Epithelial cell of esophagus (primary cell): ENCODE measurements around the gene ATP11A.
"Not testable (repeated sequence)": the region's sequence is repeated elsewhere in the genome, so short reads cannot be mapped to it uniquely, and the experiment has no call there.

ENCODE experiments used
- DNase-seq: peaks from one replicate; pipeline ENCODE4 v3.0.0; 2010; ENCODE audit warnings: low read depth
- H3K4me3 ChIP-seq: 2 replicates; pipeline ENCODE4 v1.5.1; 2011; ENCODE audit warnings: mild to moderate bottlenecking, low read length, control low read depth
- CTCF ChIP-seq: IDR thresholded peaks from 2 replicates; pipeline ENCODE4 v1.5.1; 2011; ENCODE audit warnings: low read depth, mild to moderate bottlenecking, low read length, control low read depth, inconsistent platforms; ENCODE audit not compliant: insufficient read depth; ENCODE audit errors: missing control alignments

Gene ATP11A

DNA sequence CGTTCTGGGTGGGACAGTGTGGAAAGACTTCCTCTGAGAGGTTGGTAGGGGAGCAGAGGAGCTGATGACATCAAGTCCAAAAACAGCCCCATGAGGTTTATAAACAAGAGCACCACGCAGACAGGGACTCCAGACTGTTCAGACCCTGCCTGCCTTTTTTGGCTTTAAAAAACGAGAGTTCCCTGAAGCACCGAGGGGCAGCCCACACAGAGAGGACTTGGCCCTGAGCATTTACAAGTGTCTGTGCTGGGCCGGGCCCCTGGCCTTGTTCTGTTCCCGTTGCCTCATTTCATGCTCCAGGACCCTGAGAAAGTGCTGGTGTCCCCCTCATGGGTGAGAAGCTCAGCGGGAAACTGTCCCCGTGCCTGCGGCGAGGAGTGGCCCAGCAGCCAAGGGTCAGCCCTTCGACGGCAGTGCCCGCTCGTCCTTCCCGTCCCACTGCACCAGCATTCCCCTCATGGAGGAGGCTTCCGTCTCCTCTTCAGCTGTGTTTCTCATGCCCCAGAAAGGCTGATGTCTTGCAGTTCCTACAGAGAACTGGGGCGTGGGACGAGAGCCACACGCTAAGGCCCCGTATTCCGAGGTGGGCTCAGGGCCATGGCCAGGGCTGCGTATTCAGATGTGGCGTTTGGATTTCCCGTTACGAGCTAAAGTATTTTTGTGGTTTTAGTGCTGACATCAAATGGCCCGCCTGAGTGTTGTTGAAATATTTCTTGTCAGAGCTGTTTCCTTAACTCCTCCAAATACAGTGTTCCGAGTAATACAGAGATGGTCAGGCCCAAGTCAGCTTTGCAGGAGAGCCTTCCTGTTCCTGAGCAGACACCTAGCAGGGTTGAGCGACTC is 93.5 kb downstream of the ATP11A start:
- no peak overlapping the region for H3K4me3 ChIP-seq
- TF ChIP-seq CTCF: no peak
- no peak for DNase-seq

DNA sequence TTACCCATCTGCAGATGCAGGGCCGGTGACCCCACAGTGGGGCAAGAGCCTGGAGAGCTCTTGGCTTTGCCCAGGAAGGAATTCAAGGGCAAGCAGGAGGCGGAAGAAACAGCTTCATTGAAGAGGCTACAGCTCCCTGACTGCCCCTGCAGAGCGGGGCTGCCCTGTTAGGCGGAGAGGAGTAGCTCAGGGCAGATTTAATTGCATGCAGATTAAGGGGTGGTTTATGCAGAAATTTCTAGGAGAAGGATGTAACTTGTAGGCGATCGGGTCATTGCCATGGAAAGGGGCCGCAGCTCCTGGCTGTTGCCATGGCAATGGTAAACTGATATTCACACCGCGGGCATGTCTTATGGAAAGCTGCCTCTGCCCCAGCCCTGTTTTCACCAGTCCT is 94.1 kb downstream of the ATP11A start:
- TF ChIP-seq CTCF: no peak
- no peak overlapping the region for H3K4me3 ChIP-seq
- DNase-seq: no peak

GRCh38 chr13:112784811-112785482 is 95.1 kb downstream of the ATP11A start:
- H3K4me3 ChIP-seq: no peak overlapping the region
- no peak for TF ChIP-seq CTCF
- no peak for DNase-seq

DNA sequence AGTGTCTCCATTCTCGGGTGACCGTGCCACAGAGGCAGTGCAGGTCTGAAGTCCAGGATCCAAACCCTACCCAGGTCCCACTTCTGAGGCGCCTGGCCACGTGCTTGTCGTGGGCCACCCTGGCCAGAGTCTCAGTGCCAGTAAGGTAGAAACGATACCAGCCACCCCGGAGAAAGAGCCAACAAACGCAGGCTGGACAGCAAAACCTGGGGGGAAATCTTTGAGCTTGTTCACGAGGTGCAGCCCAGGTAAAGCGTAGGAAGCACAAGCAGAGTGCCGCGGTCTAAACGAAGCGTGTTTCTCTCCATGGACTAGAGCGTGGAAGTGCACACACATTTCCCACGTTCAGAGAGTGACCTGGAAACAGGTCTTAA is 95.6 kb downstream of the ATP11A start:
- DNase-seq: no peak
- no peak overlapping the region for H3K4me3 ChIP-seq
- no peak for TF ChIP-seq CTCF

DNA sequence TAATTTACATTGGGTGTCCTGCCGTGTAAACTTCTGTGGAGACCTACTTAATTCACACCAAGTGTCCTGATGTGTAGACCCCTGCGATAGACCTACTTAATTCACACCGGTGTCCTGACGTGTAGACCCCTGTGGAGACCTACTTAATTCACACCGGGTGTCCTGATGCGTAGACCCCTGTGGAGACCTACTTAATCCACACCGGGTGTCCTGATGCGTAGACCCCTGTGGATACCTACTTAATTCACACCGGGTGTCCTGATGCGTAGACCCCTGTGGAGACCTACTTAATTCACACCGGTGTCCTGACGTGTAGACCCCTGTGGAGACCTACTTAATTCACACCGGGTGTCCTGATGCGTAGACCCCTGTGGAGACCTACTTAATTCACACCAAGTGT is 97.0 kb downstream of the ATP11A start:
- H3K4me3 ChIP-seq, DNase-seq: not testable (repeated sequence)

GRCh38 chr13:112790735-112791641 is 101.2 kb downstream of the ATP11A start:
- TF ChIP-seq CTCF: no peak
- DNase-seq: peak; percentile 8
- no peak overlapping the region for H3K4me3 ChIP-seq
